Measurements from ENCODE around the gene KANSL1. TPM values are rescaled to one million over a fixed set of nuclear protein-coding genes. Genes with fewer than 3 reads are reported as not detected.
"Not testable (repeated sequence)": the region's sequence is repeated elsewhere in the genome, so short reads cannot be mapped to it uniquely, and the experiment has no call there.

Gene KANSL1
- total RNA-seq, 2 experiments from 2014 or later, result 80.5 to 82.8 TPM

GRCh38 chr17:46025060-46025459, 168.2 kb downstream of the KANSL1 start:
- no peak overlapping the region for H3K4me3 Mint-ChIP-seq
- CTCF ChIA-PET, result no interaction called here
- ATAC-seq, result no peak
- no peak for DNase-seq
- no peaks in the 10 kb centered on the region for H3K9me3 Mint-ChIP-seq (ENCODE audit: insufficient read depth)
- H3K27me3 Mint-ChIP-seq (ENCODE audit: low read depth), result no peaks in the 10 kb centered on the region
- POLR2A ChIA-PET, result no interaction called here
- H3K36me3 Mint-ChIP-seq (ENCODE audit: low read depth), result peaks cover 28% of the 10 kb centered on the region
- peak overlapping the region; percentile 2 for H3K27ac Mint-ChIP-seq
- peaks cover 15% of the 10 kb centered on the region for H3K4me1 Mint-ChIP-seq (ENCODE audit: low read depth)

GRCh38 chr17:46024590-46024989, 168.6 kb downstream of the KANSL1 start:
- POLR2A ChIA-PET, result no interaction called here
- no peaks in the 10 kb centered on the region for H3K9me3 Mint-ChIP-seq (ENCODE audit: insufficient read depth)
- H3K4me1 Mint-ChIP-seq (ENCODE audit: low read depth), result peaks cover 17% of the 10 kb centered on the region
- H3K36me3 Mint-ChIP-seq (ENCODE audit: low read depth), result peaks cover 27% of the 10 kb centered on the region
- CTCF ChIA-PET, result no interaction called here
- no peak overlapping the region for H3K4me3 Mint-ChIP-seq
- no peaks in the 10 kb centered on the region for H3K27me3 Mint-ChIP-seq (ENCODE audit: low read depth)
- DNase-seq (no peak), ATAC-seq (no peak)
- no peak overlapping the region for H3K27ac Mint-ChIP-seq

- no peaks in the 10 kb centered on the region for H3K27me3 Mint-ChIP-seq (ENCODE audit: low read depth)
- POLR2A ChIA-PET, result no interaction called here
- peaks cover 21% of the 10 kb centered on the region for H3K36me3 Mint-ChIP-seq (ENCODE audit: low read depth)
- no peak overlapping the region for H3K27ac Mint-ChIP-seq
- no peak overlapping the region for H3K4me3 Mint-ChIP-seq
- ATAC-seq (no peak), DNase-seq (no peak)
- no peaks in the 10 kb centered on the region for H3K9me3 Mint-ChIP-seq (ENCODE audit: insufficient read depth)
- peaks cover 12% of the 10 kb centered on the region for H3K4me1 Mint-ChIP-seq (ENCODE audit: low read depth)
- CTCF ChIA-PET, result no interaction called here
Observed at GRCh38 chr17:46023783-46024388, 169.3 kb downstream of the KANSL1 start.

GRCh38 chr17:46023366-46023765, 169.9 kb downstream of the KANSL1 start:
- POLR2A ChIA-PET; CTCF ChIA-PET; H3K9me3 Mint-ChIP-seq (ENCODE audit: insufficient read depth); DNase-seq; ATAC-seq; H3K4me3 Mint-ChIP-seq; H3K27me3 Mint-ChIP-seq (ENCODE audit: low read depth); H3K27ac Mint-ChIP-seq: not testable (repeated sequence)
- peaks cover 12% of the 10 kb centered on the region for H3K4me1 Mint-ChIP-seq (ENCODE audit: low read depth)
- peaks cover 17% of the 10 kb centered on the region for H3K36me3 Mint-ChIP-seq (ENCODE audit: low read depth)

- ChIA-PET CTCF (interaction anchor here (2.7 kb wide), 1 partner anchor 18 kb away, joined by 15 read pairs; no protein-coding TSS in a partner anchor), POLR2A (interaction anchor here (1.1 kb wide), 1 partner anchor 172 kb away, joined by 3 read pairs; the partner anchor contains the start of gene KANSL1)
- no peak for DNase-seq
- Mint-ChIP-seq H3K4me1 (ENCODE audit: low read depth) (peaks cover 12% of the 10 kb centered on the region), H3K9me3 (ENCODE audit: insufficient read depth) (no peaks in the 10 kb centered on the region), H3K27ac (peak overlapping the region; percentile 87), H3K4me3 (no peak overlapping the region), H3K36me3 (ENCODE audit: low read depth) (peaks cover 17% of the 10 kb centered on the region), H3K27me3 (ENCODE audit: low read depth) (no peaks in the 10 kb centered on the region)
- ATAC-seq, result no peak
Observed at GRCh38 chr17:46020998-46021397, 172.2 kb downstream of the KANSL1 start.

GRCh38 chr17:46020023-46020761, 173.0 kb downstream of the KANSL1 start:
- Mint-ChIP-seq H3K27ac (peak overlapping the region; percentile 87), H3K36me3 (ENCODE audit: low read depth) (peaks cover 17% of the 10 kb centered on the region), H3K4me3 (no peak overlapping the region), H3K9me3 (ENCODE audit: insufficient read depth) (no peaks in the 10 kb centered on the region), H3K27me3 (ENCODE audit: low read depth) (no peaks in the 10 kb centered on the region), H3K4me1 (ENCODE audit: low read depth) (peaks cover 12% of the 10 kb centered on the region)
- DNase-seq (peak; percentile 70), ATAC-seq (peak; percentile 94)
- ChIA-PET CTCF (interaction anchor here (0.7 to 2.7 kb wide), 2 partner anchors 17 to 23 kb away, joined by 3 to 15 read pairs; no protein-coding TSS in a partner anchor), POLR2A (interaction anchor here (1.1 kb wide), 1 partner anchor 173 kb away, joined by 3 read pairs; the partner anchor contains the start of gene KANSL1)

GRCh38 chr17:46019408-46019925, 173.8 kb downstream of the KANSL1 start:
- peak overlapping the region; percentile 87 for H3K27ac Mint-ChIP-seq
- H3K9me3 Mint-ChIP-seq (ENCODE audit: insufficient read depth); DNase-seq; ATAC-seq; H3K4me3 Mint-ChIP-seq; H3K27me3 Mint-ChIP-seq (ENCODE audit: low read depth); POLR2A ChIA-PET: not testable (repeated sequence)
- H3K4me1 Mint-ChIP-seq (ENCODE audit: low read depth), result peaks cover 12% of the 10 kb centered on the region
- peaks cover 17% of the 10 kb centered on the region for H3K36me3 Mint-ChIP-seq (ENCODE audit: low read depth)
- CTCF ChIA-PET, result interaction anchor here (0.7 to 2.7 kb wide), 2 partner anchors 16 to 24 kb away, joined by 3 to 15 read pairs; no protein-coding TSS in a partner anchor

GRCh38 chr17:46013502-46014165, 179.6 kb downstream of the KANSL1 start:
- Mint-ChIP-seq H3K4me3 (no peak overlapping the region), H3K36me3 (ENCODE audit: low read depth) (no peaks in the 10 kb centered on the region), H3K4me1 (ENCODE audit: low read depth) (no peaks in the 10 kb centered on the region), H3K27ac (no peak overlapping the region), H3K9me3 (ENCODE audit: insufficient read depth) (no peaks in the 10 kb centered on the region), H3K27me3 (ENCODE audit: low read depth) (no peaks in the 10 kb centered on the region)
- ChIA-PET CTCF (interaction anchor here (1.7 kb wide), 1 partner anchor 11 kb away, joined by 10 read pairs; no protein-coding TSS in a partner anchor), POLR2A (no interaction called here)
- ATAC-seq, result no peak
- no peak for DNase-seq

GRCh38 chr17:46013127-46013501, 180.1 kb downstream of the KANSL1 start:
- Mint-ChIP-seq H3K36me3 (ENCODE audit: low read depth) (no peaks in the 10 kb centered on the region), H3K27me3 (ENCODE audit: low read depth) (no peaks in the 10 kb centered on the region), H3K27ac (no peak overlapping the region), H3K4me3 (no peak overlapping the region), H3K9me3 (ENCODE audit: insufficient read depth) (no peaks in the 10 kb centered on the region), H3K4me1 (ENCODE audit: low read depth) (no peaks in the 10 kb centered on the region)
- ChIA-PET CTCF (interaction anchor here (1.7 kb wide), 1 partner anchor 10 kb away, joined by 10 read pairs; no protein-coding TSS in a partner anchor), POLR2A (no interaction called here)
- ATAC-seq (no peak), DNase-seq (no peak)

GRCh38 chr17:46012506-46013079, 180.6 kb downstream of the KANSL1 start:
- Mint-ChIP-seq H3K27ac (no peak overlapping the region), H3K27me3 (ENCODE audit: low read depth) (peaks cover 2% of the 10 kb centered on the region), H3K4me3 (no peak overlapping the region), H3K9me3 (ENCODE audit: insufficient read depth) (no peaks in the 10 kb centered on the region), H3K4me1 (ENCODE audit: low read depth) (no peaks in the 10 kb centered on the region), H3K36me3 (ENCODE audit: low read depth) (no peaks in the 10 kb centered on the region)
- DNase-seq, result no peak
- ChIA-PET CTCF (interaction anchor here (1.7 kb wide), 1 partner anchor 10 kb away, joined by 10 read pairs; no protein-coding TSS in a partner anchor), POLR2A (no interaction called here)
- ATAC-seq, result no peak

GRCh38 chr17:46011711-46012505, 181.3 kb downstream of the KANSL1 start:
- Mint-ChIP-seq H3K27me3 (ENCODE audit: low read depth) (peaks cover 2% of the 10 kb centered on the region), H3K9me3 (ENCODE audit: insufficient read depth) (no peaks in the 10 kb centered on the region), H3K27ac (no peak overlapping the region), H3K4me3 (no peak overlapping the region), H3K36me3 (ENCODE audit: low read depth) (no peaks in the 10 kb centered on the region), H3K4me1 (ENCODE audit: low read depth) (no peaks in the 10 kb centered on the region)
- ATAC-seq, result no peak
- DNase-seq, result no peak
- POLR2A ChIA-PET, result no interaction called here
- CTCF ChIA-PET, result interaction anchor here (0.7 kb wide), 1 partner anchor 201 kb away, joined by 3 read pairs; no protein-coding TSS in a partner anchor

All from activated CD8-positive, alpha-beta T cell treated with anti-CD3 and anti-CD28 coated beads, Interleukin-2, amount 10 ng/mL, durations not matched to agents 7 days and 5 days (primary cell).